ENCODE data around the gene MACC1. TPM values are rescaled to one million over a fixed set of nuclear protein-coding genes. Genes with fewer than 3 reads are reported as not detected.
A peak's percentile ranks its signal among the peaks of the same experiment; 100 is the strongest.

The MACC1 gene
- total and polyA plus RNA-seq, 9 of the 15 experiments (the other 6 are each of a cell fraction or from before 2014, with no cell fraction given) = 5.9 to 30.2 (median 10.4) TPM

DNA sequence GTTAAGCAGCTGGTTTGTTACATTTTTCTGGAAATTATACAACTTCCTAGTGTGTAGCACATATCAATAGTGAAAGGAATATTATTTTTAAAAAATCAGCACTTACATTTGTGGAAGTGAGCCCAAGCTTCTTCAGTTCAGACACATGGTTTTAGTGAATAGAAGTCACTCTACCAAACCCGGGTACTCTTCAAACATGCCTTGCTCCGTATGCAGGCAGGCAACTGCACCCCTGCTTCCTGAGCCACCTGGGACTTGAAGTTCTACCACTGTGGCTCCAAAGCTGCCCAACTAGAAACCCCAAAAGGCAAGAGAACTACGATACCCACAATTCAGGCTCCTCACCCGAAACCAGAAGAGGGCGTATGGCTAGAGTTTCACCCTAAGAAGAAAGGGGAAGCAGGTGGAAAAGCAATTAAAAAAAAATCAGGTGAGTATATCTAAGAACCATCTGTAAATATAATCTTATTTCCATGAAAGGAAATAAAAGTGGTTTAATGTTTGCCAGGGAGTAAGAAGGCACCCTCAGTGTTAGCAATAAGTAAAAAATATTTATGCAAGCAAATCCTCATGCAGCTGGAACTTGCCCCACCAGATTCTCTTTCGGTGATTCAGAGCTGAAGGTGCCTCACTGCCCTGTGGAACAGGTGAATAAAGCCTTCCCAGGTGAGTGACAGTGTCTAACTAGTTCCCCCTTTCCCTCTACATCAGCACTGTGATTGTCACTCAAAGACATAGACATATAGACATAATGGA lies at the start of gene MACC1 (continued):
- no peak for TF ChIP-seq SAFB2 (IDR thresholded peaks at IDR 0.05; ENCODE audit: borderline replicate concordance, low read depth, low read length, severe bottlenecking)
- TF ChIP-seq ETV5 (CRISPR knock-in tag; IDR thresholded peaks at IDR 0.05; ENCODE audit: low read depth) = no peak
- TF ChIP-seq FOXP1 (CRISPR knock-in tag; IDR thresholded peaks at IDR 0.05) = no peak
- TF ChIP-seq PCBP1 (IDR thresholded peaks at IDR 0.05; ENCODE audit: low read depth, low read length, poor library complexity, severe bottlenecking) = no peak
- no peak for TF ChIP-seq GTF2E2 (tag; IDR thresholded peaks at IDR 0.05)
- TF ChIP-seq ZNF444 (CRISPR knock-in tag; IDR thresholded peaks at IDR 0.05) = no peak
- TF ChIP-seq EGR1 (conservative IDR thresholded peaks at IDR 0.05) = no peak
- TF ChIP-seq, protein P1, sequence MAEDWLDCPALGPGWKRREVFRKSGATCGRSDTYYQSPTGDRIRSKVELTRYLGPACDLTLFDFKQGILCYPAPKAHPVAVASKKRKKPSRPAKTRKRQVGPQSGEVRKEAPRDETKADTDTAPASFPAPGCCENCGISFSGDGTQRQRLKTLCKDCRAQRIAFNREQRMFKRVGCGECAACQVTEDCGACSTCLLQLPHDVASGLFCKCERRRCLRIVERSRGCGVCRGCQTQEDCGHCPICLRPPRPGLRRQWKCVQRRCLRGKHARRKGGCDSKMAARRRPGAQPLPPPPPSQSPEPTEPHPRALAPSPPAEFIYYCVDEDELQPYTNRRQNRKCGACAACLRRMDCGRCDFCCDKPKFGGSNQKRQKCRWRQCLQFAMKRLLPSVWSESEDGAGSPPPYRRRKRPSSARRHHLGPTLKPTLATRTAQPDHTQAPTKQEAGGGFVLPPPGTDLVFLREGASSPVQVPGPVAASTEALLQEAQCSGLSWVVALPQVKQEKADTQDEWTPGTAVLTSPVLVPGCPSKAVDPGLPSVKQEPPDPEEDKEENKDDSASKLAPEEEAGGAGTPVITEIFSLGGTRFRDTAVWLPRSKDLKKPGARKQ (CRISPR knock-in tag; IDR thresholded peaks at IDR 0.05) = no peak
- no peak for TF ChIP-seq ZC3H11A (IDR thresholded peaks at IDR 0.05; ENCODE audit: low read depth, low read length)
- TF ChIP-seq ESRRA (IDR thresholded peaks at IDR 0.05; ENCODE audit: borderline replicate concordance, low read depth) = peak; percentile 11; the same call in 1 of the 2 replicates
- TF ChIP-seq, protein P2, sequence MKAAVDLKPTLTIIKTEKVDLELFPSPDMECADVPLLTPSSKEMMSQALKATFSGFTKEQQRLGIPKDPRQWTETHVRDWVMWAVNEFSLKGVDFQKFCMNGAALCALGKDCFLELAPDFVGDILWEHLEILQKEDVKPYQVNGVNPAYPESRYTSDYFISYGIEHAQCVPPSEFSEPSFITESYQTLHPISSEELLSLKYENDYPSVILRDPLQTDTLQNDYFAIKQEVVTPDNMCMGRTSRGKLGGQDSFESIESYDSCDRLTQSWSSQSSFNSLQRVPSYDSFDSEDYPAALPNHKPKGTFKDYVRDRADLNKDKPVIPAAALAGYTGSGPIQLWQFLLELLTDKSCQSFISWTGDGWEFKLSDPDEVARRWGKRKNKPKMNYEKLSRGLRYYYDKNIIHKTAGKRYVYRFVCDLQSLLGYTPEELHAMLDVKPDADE (conservative IDR thresholded peaks at IDR 0.05; ENCODE audit: control insufficient read depth, low read depth, low read length) = peak; percentile 74; the same call in 1 of the 2 replicates
- no peak for TF ChIP-seq ZNF174 (CRISPR knock-in tag; IDR thresholded peaks at IDR 0.05)
- no peak for TF ChIP-seq KDM5B (IDR thresholded peaks at IDR 0.05; ENCODE audit: insufficient replicate concordance, low read depth, low read length)
- TF ChIP-seq TEAD1 (CRISPR knock-in tag; IDR thresholded peaks at IDR 0.05) = no peak
- no peak for TF ChIP-seq JUNB (CRISPR knock-in tag; conservative IDR thresholded peaks at IDR 0.05)
- TF ChIP-seq HDAC3 (IDR thresholded peaks at IDR 0.05; ENCODE audit: borderline replicate concordance, partially characterized antibody) = no peak
- TF ChIP-seq ZNF212 (CRISPR knock-in tag; IDR thresholded peaks at IDR 0.05) = no peak
- no peak for TF ChIP-seq ZNF175 (CRISPR knock-in tag; IDR thresholded peaks at IDR 0.05; ENCODE audit: low read depth)
- peak; percentile 65 for TF ChIP-seq TAF9B (IDR thresholded peaks at IDR 0.05; ENCODE audit: partially characterized antibody)
- TF ChIP-seq RNF2 (IDR thresholded peaks at IDR 0.05) = 0 out of 2 replicates have a peak, but pooled peaks have one; percentile 21
- TF ChIP-seq, protein P3, sequence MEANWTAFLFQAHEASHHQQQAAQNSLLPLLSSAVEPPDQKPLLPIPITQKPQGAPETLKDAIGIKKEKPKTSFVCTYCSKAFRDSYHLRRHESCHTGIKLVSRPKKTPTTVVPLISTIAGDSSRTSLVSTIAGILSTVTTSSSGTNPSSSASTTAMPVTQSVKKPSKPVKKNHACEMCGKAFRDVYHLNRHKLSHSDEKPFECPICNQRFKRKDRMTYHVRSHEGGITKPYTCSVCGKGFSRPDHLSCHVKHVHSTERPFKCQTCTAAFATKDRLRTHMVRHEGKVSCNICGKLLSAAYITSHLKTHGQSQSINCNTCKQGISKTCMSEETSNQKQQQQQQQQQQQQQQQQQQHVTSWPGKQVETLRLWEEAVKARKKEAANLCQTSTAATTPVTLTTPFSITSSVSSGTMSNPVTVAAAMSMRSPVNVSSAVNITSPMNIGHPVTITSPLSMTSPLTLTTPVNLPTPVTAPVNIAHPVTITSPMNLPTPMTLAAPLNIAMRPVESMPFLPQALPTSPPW (CRISPR knock-in tag; IDR thresholded peaks at IDR 0.05) = peak; percentile 62
